ENCODE data around the gene HSPE1. TPM values are rescaled to one million over a fixed set of nuclear protein-coding genes. Genes with fewer than 3 reads are reported as not detected.

The HSPE1 gene
- total and polyA plus RNA-seq, 7 experiments from 2014 or later = 46.3 to 137 (median 55.4) TPM

GRCh38 chr2:197453914-197454398 lies 46.2 kb upstream of the HSPE1 start:
- no peak for DNase-seq

GRCh38 chr2:197454923-197455322 lies 45.3 kb upstream of the HSPE1 start:
- Histone ChIP-seq H3K36me3 (ENCODE audit: control insufficient read depth in 2 of 3, insufficient read depth in 3 of 3, low read length in 3 of 3) (peaks cover 0 to 13% (median under 1%) of the 10 kb centered on the region in 3 experiments), H3K27ac (ENCODE audit: low read depth, low read length) (peak overlapping the region; percentile 96), H3K4me3 (ENCODE audit: low read length) (peak overlapping the region; percentile 92), H3K4me1 (ENCODE audit: control insufficient read depth in 2 of 2, insufficient read depth in 2 of 2, low read length in 2 of 2) (peaks cover 16% of the 10 kb centered on the region in 2 donors), H3K27me3 (ENCODE audit: control insufficient read depth in 2 of 2, insufficient read depth in 2 of 2, low read length in 2 of 2) (no peaks in the 10 kb centered on the region), H3K9me3 (ENCODE audit: control insufficient read depth in 2 of 3, low read length in 3 of 3) (no peaks in the 10 kb centered on the region)
- ChIA-PET CTCF (no interaction called here), POLR2A (interaction anchor here (5.4 to 7.8 kb wide), 2 partner anchors 21 to 46 kb away, joined by 69 to 176 read pairs; partner anchors contain the start of genes HSPD1, HSPE1 and SF3B1)
- Mint-ChIP-seq H3K27me3 (peaks cover 0 to 1% (median 0%) of the 10 kb centered on the region in 5 donors), H3K27ac (peak overlapping the region; percentile 33 to 100 (median 100)), H3K4me3 (peak overlapping the region; percentile 92 to 100 (median 99)), H3K4me1 (peaks cover 28 to 71% (median 61%) of the 10 kb centered on the region in 7 donors), H3K9me3 (peaks cover 0 to 6% (median 0%) of the 10 kb centered on the region in 11 donors), H3K36me3 (peaks cover 0 to 4% (median 0%) of the 10 kb centered on the region in 5 donors)
- intact Hi-C loops (cut with micrococcal nuclease) = loop anchor here (1.0 to 5.0 kb wide), 4 partner anchors 33 to 258 kb away; no protein-coding TSS in a partner anchor
- DNase-seq (no peak), ATAC-seq (no peak)

More at GRCh38 chr2:197453914-197454398, 46.2 kb upstream of the HSPE1 start:
- peaks cover 28 to 62% (median 51%) of the 10 kb centered on the region in 7 donors for H3K4me1 Mint-ChIP-seq
- H3K4me3 ChIP-seq (ENCODE audit: low read length) = peak overlapping the region; percentile 92
- peaks cover 0 to 6% (median 0%) of the 10 kb centered on the region in 11 donors for H3K9me3 Mint-ChIP-seq
- ATAC-seq = no peak
- H3K36me3 Mint-ChIP-seq = peaks cover 0 to 4% (median 0%) of the 10 kb centered on the region in 5 donors
- H3K9me3 ChIP-seq (ENCODE audit: control insufficient read depth in 2 of 3, low read length in 3 of 3) = no peaks in the 10 kb centered on the region
- H3K27ac ChIP-seq (ENCODE audit: low read depth, low read length) = peak overlapping the region; percentile 96
- peaks cover 16% of the 10 kb centered on the region in 2 donors for H3K4me1 ChIP-seq (ENCODE audit: control insufficient read depth in 2 of 2, insufficient read depth in 2 of 2, low read length in 2 of 2)
- ChIA-PET CTCF (interaction anchor here (1.1 kb wide), 1 partner anchor 46 kb away, joined by 4 read pairs; the partner anchor contains the start of genes HSPD1 and HSPE1), POLR2A (interaction anchor here (0.6 to 7.8 kb wide), 6 partner anchors 21 to 447 kb away, joined by 3 to 176 read pairs (median 13); partner anchors contain the start of genes HSPD1, HSPE1, MOB4 and SF3B1)
- intact Hi-C loops (cut with micrococcal nuclease) = loop anchor here (1.0 to 5.0 kb wide), 10 partner anchors 19 to 815 kb away; partner anchors contain the start of genes CCDC150 (in 2 of the 2), HSPE1 (in 2 of the 2), MARS2 (in 2 of the 2) and SF3B1 (in 2 of the 2)
- peak overlapping the region; percentile 92 to 100 (median 99) for H3K4me3 Mint-ChIP-seq
- no peaks in the 10 kb centered on the region for H3K27me3 ChIP-seq (ENCODE audit: control insufficient read depth in 2 of 2, insufficient read depth in 2 of 2, low read length in 2 of 2)
- H3K36me3 ChIP-seq (ENCODE audit: control insufficient read depth in 2 of 3, insufficient read depth in 3 of 3, low read length in 3 of 3) = peaks cover 0 to 4% (median 0%) of the 10 kb centered on the region in 3 experiments
- H3K27ac Mint-ChIP-seq = peak overlapping the region; percentile 97 to 100 (median 100)
- H3K27me3 Mint-ChIP-seq = peaks cover 0 to 2% (median 0%) of the 10 kb centered on the region in 5 donors

- H3K4me3 Mint-ChIP-seq = peak overlapping the region in 8 of 10 donors; percentile 23 to 100 (median 68)
- no peak overlapping the region for H3K27ac ChIP-seq (ENCODE audit: low read depth, low read length)
- DNase-seq = no peak
- H3K4me1 ChIP-seq (ENCODE audit: control insufficient read depth in 2 of 2, insufficient read depth in 2 of 2, low read length in 2 of 2) = peaks cover 16% of the 10 kb centered on the region in 2 donors
- ChIA-PET CTCF (no interaction called here), POLR2A (interaction anchor here (5.4 to 7.8 kb wide), 2 partner anchors 22 to 45 kb away, joined by 69 to 176 read pairs; partner anchors contain the start of genes HSPD1, HSPE1 and SF3B1)
- H3K4me3 ChIP-seq (ENCODE audit: low read length) = no peak overlapping the region
- H3K9me3 Mint-ChIP-seq = peaks cover 0 to 6% (median 0%) of the 10 kb centered on the region in 11 donors
- H3K36me3 ChIP-seq (ENCODE audit: control insufficient read depth in 2 of 3, insufficient read depth in 3 of 3, low read length in 3 of 3) = peaks cover 0 to 17% (median 6%) of the 10 kb centered on the region in 3 experiments
- no peaks in the 10 kb centered on the region for H3K27me3 ChIP-seq (ENCODE audit: control insufficient read depth in 2 of 2, insufficient read depth in 2 of 2, low read length in 2 of 2)
- peak overlapping the region in 5 of 9 donors; percentile 2 to 99 (median 46) for H3K27ac Mint-ChIP-seq
- H3K36me3 Mint-ChIP-seq = peaks cover 0 to 5% (median 1%) of the 10 kb centered on the region in 5 donors
- no peaks in the 10 kb centered on the region for H3K27me3 Mint-ChIP-seq
- intact Hi-C loops (cut with micrococcal nuclease) = loop anchor here in 1 of 2 donors (5.0 kb wide), 1 partner anchor 33 kb away; no protein-coding TSS in a partner anchor
- no peak for ATAC-seq
- peaks cover 29 to 73% (median 64%) of the 10 kb centered on the region in 7 donors for H3K4me1 Mint-ChIP-seq
- H3K9me3 ChIP-seq (ENCODE audit: control insufficient read depth in 2 of 3, low read length in 3 of 3) = no peaks in the 10 kb centered on the region
Observed at GRCh38 chr2:197455428-197455827, 44.8 kb upstream of the HSPE1 start.

- Histone ChIP-seq H3K27ac (ENCODE audit: low read depth, low read length) (no peak overlapping the region), H3K4me1 (ENCODE audit: control insufficient read depth in 2 of 2, insufficient read depth in 2 of 2, low read length in 2 of 2) (peaks cover 0 to 3% of the 10 kb centered on the region in 2 donors), H3K36me3 (ENCODE audit: control insufficient read depth in 2 of 3, insufficient read depth in 3 of 3, low read length in 3 of 3) (peaks cover 5 to 55% (median 28%) of the 10 kb centered on the region in 3 experiments), H3K4me3 (ENCODE audit: low read length) (no peak overlapping the region), H3K9me3 (ENCODE audit: control insufficient read depth in 2 of 3, low read length in 3 of 3) (no peaks in the 10 kb centered on the region), H3K27me3 (ENCODE audit: control insufficient read depth in 2 of 2, insufficient read depth in 2 of 2, low read length in 2 of 2) (no peaks in the 10 kb centered on the region)
- CTCF ChIA-PET = interaction anchor here (0.6 to 1.0 kb wide), 2 partner anchors 318 to 662 kb away, joined by 3 to 5 read pairs; no protein-coding TSS in a partner anchor
- Mint-ChIP-seq H3K36me3 (peaks cover 7 to 23% (median 10%) of the 10 kb centered on the region in 5 donors), H3K9me3 (no peaks in the 10 kb centered on the region), H3K4me3 (no peak overlapping the region), H3K27ac (no peak overlapping the region), H3K27me3 (no peaks in the 10 kb centered on the region), H3K4me1 (peaks cover 22 to 47% (median 36%) of the 10 kb centered on the region in 7 donors)
- no peak for DNase-seq
- intact Hi-C loops (cut with micrococcal nuclease) = loop anchor here in 1 of 2 donors (5.0 kb wide), 1 partner anchor 33 kb away; no protein-coding TSS in a partner anchor
- POLR2A ChIA-PET = interaction anchor here (1.6 kb wide), 1 partner anchor 39 kb away, joined by 7 read pairs; the partner anchor contains the start of gene HSPD1
- ATAC-seq = no peak
Observed at GRCh38 chr2:197460649-197461048, 39.5 kb upstream of the HSPE1 start.

GRCh38 chr2:197461057-197461456 lies 39.1 kb upstream of the HSPE1 start:
- Mint-ChIP-seq H3K9me3 (no peaks in the 10 kb centered on the region), H3K27me3 (no peaks in the 10 kb centered on the region), H3K4me1 (peaks cover 22 to 45% (median 32%) of the 10 kb centered on the region in 7 donors), H3K27ac (peak overlapping the region in 1 of 9 donors; percentile 14), H3K4me3 (no peak overlapping the region), H3K36me3 (peaks cover 8 to 26% (median 10%) of the 10 kb centered on the region in 5 donors)
- Histone ChIP-seq H3K27me3 (ENCODE audit: control insufficient read depth in 2 of 2, insufficient read depth in 2 of 2, low read length in 2 of 2) (no peaks in the 10 kb centered on the region), H3K36me3 (ENCODE audit: control insufficient read depth in 2 of 3, insufficient read depth in 3 of 3, low read length in 3 of 3) (peaks cover 7 to 59% (median 28%) of the 10 kb centered on the region in 3 experiments), H3K4me3 (ENCODE audit: low read length) (no peak overlapping the region), H3K9me3 (ENCODE audit: control insufficient read depth in 2 of 3, low read length in 3 of 3) (no peaks in the 10 kb centered on the region), H3K4me1 (ENCODE audit: control insufficient read depth in 2 of 2, insufficient read depth in 2 of 2, low read length in 2 of 2) (no peaks in the 10 kb centered on the region), H3K27ac (ENCODE audit: low read depth, low read length) (no peak overlapping the region)
- DNase-seq (no peak), ATAC-seq (no peak)
- intact Hi-C loops (cut with micrococcal nuclease) = loop anchor here in 1 of 2 donors (5.0 kb wide), 1 partner anchor 34 kb away; no protein-coding TSS in a partner anchor
- POLR2A ChIA-PET = interaction anchor here (1.6 kb wide), 1 partner anchor 39 kb away, joined by 7 read pairs; the partner anchor contains the start of gene HSPD1
- CTCF ChIA-PET = interaction anchor here (0.6 to 1.0 kb wide), 2 partner anchors 317 to 663 kb away, joined by 3 to 5 read pairs; no protein-coding TSS in a partner anchor

- Mint-ChIP-seq H3K27ac (peak overlapping the region in 1 of 9 donors; percentile 57), H3K9me3 (no peaks in the 10 kb centered on the region), H3K4me1 (peaks cover 9 to 26% (median 15%) of the 10 kb centered on the region in 7 donors), H3K36me3 (peaks cover 12 to 35% (median 19%) of the 10 kb centered on the region in 5 donors), H3K27me3 (no peaks in the 10 kb centered on the region), H3K4me3 (no peak overlapping the region)
- ChIA-PET POLR2A (interaction anchor here (0.6 to 1.4 kb wide), 2 partner anchors 11 to 14 kb away, joined by 3 to 4 read pairs; partner anchors contain the start of gene COQ10B), CTCF (no interaction called here)
- H3K27me3 ChIP-seq (ENCODE audit: control insufficient read depth in 2 of 2, insufficient read depth in 2 of 2, low read length in 2 of 2) = no peaks in the 10 kb centered on the region
- no peaks in the 10 kb centered on the region for H3K4me1 ChIP-seq (ENCODE audit: control insufficient read depth in 2 of 2, insufficient read depth in 2 of 2, low read length in 2 of 2)
- no peak for ATAC-seq
- H3K27ac ChIP-seq (ENCODE audit: low read depth, low read length) = no peak overlapping the region
- peaks cover 12 to 79% (median 33%) of the 10 kb centered on the region in 3 experiments for H3K36me3 ChIP-seq (ENCODE audit: control insufficient read depth in 2 of 3, insufficient read depth in 3 of 3, low read length in 3 of 3)
- H3K9me3 ChIP-seq (ENCODE audit: control insufficient read depth in 2 of 3, low read length in 3 of 3) = no peaks in the 10 kb centered on the region
- no peak overlapping the region for H3K4me3 ChIP-seq (ENCODE audit: low read length)
- intact Hi-C loops (cut with micrococcal nuclease) = loop anchor here in 1 of 2 donors (5.0 kb wide), 1 partner anchor 37 kb away; no protein-coding TSS in a partner anchor
- no peak for DNase-seq
Observed at GRCh38 chr2:197464175-197464574, 36.0 kb upstream of the HSPE1 start.
